Measurements from ENCODE around the gene CDH23. TPM values are rescaled to one million over a fixed set of nuclear protein-coding genes. Genes with fewer than 3 reads are reported as not detected.

The CDH23 gene
- total and polyA plus RNA-seq, 10 of the 15 experiments (the other 5 are each of a cell fraction or from before 2014, with no cell fraction given), result 0.09 to 0.40 (median 0.15) TPM; not detected in 1

DNA sequence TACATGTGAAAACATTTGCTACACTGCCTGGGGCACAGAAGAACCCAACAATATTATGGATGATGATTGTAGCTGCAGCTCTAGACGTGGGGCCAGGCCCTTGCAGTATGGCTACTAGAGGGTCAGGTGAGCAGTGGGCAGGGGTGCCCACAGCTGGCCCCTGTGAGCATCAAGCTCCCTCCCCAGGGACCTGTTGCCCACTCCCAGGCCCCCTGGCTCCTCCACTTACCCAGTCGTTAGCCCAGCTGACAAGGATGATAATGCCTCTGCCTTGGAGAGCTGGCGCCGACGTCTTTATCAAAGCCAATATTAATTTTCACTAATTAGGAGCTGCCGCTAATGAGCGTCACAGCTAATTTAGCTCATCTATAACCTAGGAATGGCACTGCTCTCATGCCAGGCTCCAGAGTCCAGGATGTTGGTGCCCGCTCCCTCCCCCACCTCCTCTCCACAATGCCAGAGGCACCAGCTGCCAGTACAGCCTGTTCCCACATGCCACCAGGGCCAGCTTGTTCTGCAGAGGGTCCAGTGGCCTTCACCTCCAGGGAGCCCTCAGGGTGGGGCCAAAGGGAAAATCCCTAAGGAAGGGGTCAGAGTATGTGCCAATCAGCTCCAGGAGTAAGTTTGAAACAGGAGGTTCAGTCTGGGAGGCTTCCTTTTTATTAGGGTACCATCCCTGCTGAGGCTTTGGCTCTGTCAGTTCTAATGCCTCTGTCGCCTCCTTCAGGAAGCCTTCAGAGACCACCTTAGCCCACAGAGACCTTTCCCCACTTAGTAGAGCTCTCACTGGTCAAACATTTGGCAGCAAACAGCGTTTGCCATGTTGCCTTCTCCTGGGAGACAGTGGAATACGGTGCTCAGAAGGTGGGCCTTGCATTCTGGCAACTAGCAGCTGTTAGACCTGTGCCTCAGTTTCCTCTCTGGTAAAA is 77.2 kb downstream of the CDH23 start:
- H3K4me2 ChIP-seq (ENCODE audit: control insufficient read depth, insufficient read depth), result no peak overlapping the region
- CTCF ChIA-PET, result interaction anchor here (0.6 to 1.2 kb wide), 2 partner anchors 13 to 128 kb away, joined by 3 read pairs; no protein-coding TSS in a partner anchor

More for the DNA sequence above, 77.2 kb downstream of the CDH23 start:
- in situ Hi-C loops (cut with MboI) (no loop called here), intact Hi-C loops (cut with micrococcal nuclease; ENCODE audit: unreplicated experiment) (no loop called here)
- WGBS (ENCODE audit: insufficient coverage, insufficient replicate concordance, low lambda C conversion rate, missing lambda C conversion rate), result 44% methylated on average over 11 of the region's 11 CpGs
- ChIA-PET SMC1A (ENCODE audit: uncharacterized antibody, unreplicated experiment) (no interaction called here), RAD21 (ENCODE audit: unreplicated experiment) (interaction anchor here (0.6 to 1.2 kb wide), 3 partner anchors 155 to 160 kb away, joined by 3 to 5 read pairs (median 4); partner anchors contain the start of gene SLC29A3), POLR2A (no interaction called here)
- no peak overlapping the region for H3K9ac ChIP-seq (ENCODE audit: control insufficient read depth, insufficient read depth, low read length)
- BruUV-seq (replicated peaks), result no TSS peak
- no peak overlapping the region for H2AFZ ChIP-seq (ENCODE audit: control insufficient read depth, low read depth, low read length)
- FAIRE-seq (no peak), DNase-seq (ENCODE audit: low read depth, low spot score) (no peak), ATAC-seq (no peak)
- H3K27me3 ChIP-seq (replicated peaks in 1 of 2; ENCODE audit: control insufficient read depth in 2 of 2, insufficient read depth in 2 of 2, low read length in 1 of 2), result peaks cover 2 to 3% of the 10 kb centered on the region in 2 experiments; a peak in 3 of 4 replicates
- no peaks in the 10 kb centered on the region for H3K4me1 ChIP-seq (ENCODE audit: control insufficient read depth, insufficient read depth, low read length)
- H3K9me3 ChIP-seq (replicated peaks; ENCODE audit: control insufficient read depth, insufficient read depth, low read length), result no peaks in the 10 kb centered on the region
- H3K27ac ChIP-seq (ENCODE audit: control insufficient read depth, insufficient read depth), result no peak overlapping the region
- no peak overlapping the region for H3K4me3 ChIP-seq
- no peaks in the 10 kb centered on the region for H3K79me2 ChIP-seq (ENCODE audit: control insufficient read depth, insufficient read depth, low read length)
- no peaks in the 10 kb centered on the region for H3K36me3 ChIP-seq (ENCODE audit: control insufficient read depth in 2 of 2, insufficient read depth in 2 of 2, low read length in 1 of 2)
- H4K20me1 ChIP-seq (ENCODE audit: control insufficient read depth, insufficient read depth), result no peaks in the 10 kb centered on the region
- TF ChIP-seq NFYB (IDR thresholded peaks at IDR 0.05; ENCODE audit: insufficient read depth, low read depth, low read length) (no peak), CREB1 (IDR thresholded peaks at IDR 0.05; ENCODE audit: low read depth) (no peak), CHD2 (IDR thresholded peaks at IDR 0.05; ENCODE audit: borderline replicate concordance, low read depth, low read length) (no peak), NR2F1 (conservative IDR thresholded peaks at IDR 0.05) (no peak), ATF7 (IDR thresholded peaks at IDR 0.05; ENCODE audit: low read depth) (no peak), SMARCA5 (IDR thresholded peaks at IDR 0.05) (no peak), YBX1 (IDR thresholded peaks at IDR 0.05) (no peak), ZSCAN29 (IDR thresholded peaks at IDR 0.05) (no peak), BHLHE40 (IDR thresholded peaks at IDR 0.05; ENCODE audit: borderline replicate concordance in 1 of 2, low read depth in 2 of 2, low read length in 1 of 2) (no peak), ESRRA (IDR thresholded peaks at IDR 0.05; ENCODE audit: low read length) (no peak), HDAC2 (IDR thresholded peaks at IDR 0.05) (no peak), RUNX3 (IDR thresholded peaks at IDR 0.05; ENCODE audit: low read length) (no peak), WRNIP1 (IDR thresholded peaks at IDR 0.05; ENCODE audit: borderline replicate concordance, low read depth, low read length) (no peak), SMAD1 (IDR thresholded peaks at IDR 0.05; ENCODE audit: low read depth, partially characterized antibody) (no peak), KDM1A (IDR thresholded peaks at IDR 0.05; ENCODE audit: borderline replicate concordance) (no peak)
- TF ChIP-seq, protein P1, sequence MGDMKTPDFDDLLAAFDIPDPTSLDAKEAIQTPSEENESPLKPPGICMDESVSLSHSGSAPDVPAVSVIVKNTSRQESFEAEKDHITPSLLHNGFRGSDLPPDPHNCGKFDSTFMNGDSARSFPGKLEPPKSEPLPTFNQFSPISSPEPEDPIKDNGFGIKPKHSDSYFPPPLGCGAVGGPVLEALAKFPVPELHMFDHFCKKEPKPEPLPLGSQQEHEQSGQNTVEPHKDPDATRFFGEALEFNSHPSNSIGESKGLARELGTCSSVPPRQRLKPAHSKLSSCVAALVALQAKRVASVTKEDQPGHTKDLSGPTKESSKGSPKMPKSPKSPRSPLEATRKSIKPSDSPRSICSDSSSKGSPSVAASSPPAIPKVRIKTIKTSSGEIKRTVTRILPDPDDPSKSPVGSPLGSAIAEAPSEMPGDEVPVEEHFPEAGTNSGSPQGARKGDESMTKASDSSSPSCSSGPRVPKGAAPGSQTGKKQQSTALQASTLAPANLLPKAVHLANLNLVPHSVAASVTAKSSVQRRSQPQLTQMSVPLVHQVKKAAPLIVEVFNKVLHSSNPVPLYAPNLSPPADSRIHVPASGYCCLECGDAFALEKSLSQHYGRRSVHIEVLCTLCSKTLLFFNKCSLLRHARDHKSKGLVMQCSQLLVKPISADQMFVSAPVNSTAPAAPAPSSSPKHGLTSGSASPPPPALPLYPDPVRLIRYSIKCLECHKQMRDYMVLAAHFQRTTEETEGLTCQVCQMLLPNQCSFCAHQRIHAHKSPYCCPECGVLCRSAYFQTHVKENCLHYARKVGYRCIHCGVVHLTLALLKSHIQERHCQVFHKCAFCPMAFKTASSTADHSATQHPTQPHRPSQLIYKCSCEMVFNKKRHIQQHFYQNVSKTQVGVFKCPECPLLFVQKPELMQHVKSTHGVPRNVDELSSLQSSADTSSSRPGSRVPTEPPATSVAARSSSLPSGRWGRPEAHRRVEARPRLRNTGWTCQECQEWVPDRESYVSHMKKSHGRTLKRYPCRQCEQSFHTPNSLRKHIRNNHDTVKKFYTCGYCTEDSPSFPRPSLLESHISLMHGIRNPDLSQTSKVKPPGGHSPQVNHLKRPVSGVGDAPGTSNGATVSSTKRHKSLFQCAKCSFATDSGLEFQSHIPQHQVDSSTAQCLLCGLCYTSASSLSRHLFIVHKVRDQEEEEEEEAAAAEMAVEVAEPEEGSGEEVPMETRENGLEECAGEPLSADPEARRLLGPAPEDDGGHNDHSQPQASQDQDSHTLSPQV (IDR thresholded peaks at IDR 0.05), result no peak

Measured in GM12878 (cell line).